Hepatocyte (in vitro differentiated cells): ENCODE data around the gene CLSTN3. TPM values are rescaled to one million over a fixed set of nuclear protein-coding genes. Genes with fewer than 3 reads are reported as not detected.

Experiments
- DNase-seq: peaks from one replicate; pipeline ENCODE4 v3.0.0-alpha.2; 2016; ENCODE audit warnings: low spot score
- H2AFZ ChIP-seq: fragments of 200-600 bp; sonication (generic); 2 replicates; pipeline ENCODE4 v1.6.0; 2016; ENCODE audit warnings: antibody characterized with exemption, mild to moderate bottlenecking
- H3K27ac ChIP-seq: fragments of 200-600 bp; sonication (generic); 2 replicates; pipeline ENCODE4 v1.5.1; 2016; ENCODE audit warnings: mild to moderate bottlenecking
- H3K27me3 ChIP-seq: fragments of 200-600 bp; sonication (generic); 2 replicates; pipeline ENCODE4 v1.6.1; 2016
- H3K36me3 ChIP-seq: fragments of 200-600 bp; sonication (generic); replicated peaks from 2 replicates; pipeline ENCODE4 v1.5.1; 2016; ENCODE audit warnings: low read depth; ENCODE audit not compliant: insufficient read depth
- H3K4me1 ChIP-seq: fragments of 200-600 bp; sonication (generic); 2 replicates; pipeline ENCODE4 v1.5.1; 2016; ENCODE audit warnings: mild to moderate bottlenecking, moderate library complexity; ENCODE audit not compliant: insufficient read depth
- H3K4me2 ChIP-seq: fragments of 200-600 bp; sonication (generic); 2 replicates; pipeline ENCODE4 v1.6.0; 2016
- H3K4me3 ChIP-seq: fragments of 200-600 bp; sonication (generic); 2 replicates; pipeline ENCODE4 v1.5.1; 2016; ENCODE audit warnings: mild to moderate bottlenecking
- H3K79me2 ChIP-seq: fragments of 200-600 bp; sonication (generic); 2 replicates; pipeline ENCODE4 v1.6.0; 2017; ENCODE audit warnings: mild to moderate bottlenecking
- H3K9me2 ChIP-seq: fragments of 200-600 bp; sonication (generic); replicated peaks from 2 replicates; pipeline ENCODE4 v1.6.0; 2017; ENCODE audit warnings: mild to moderate bottlenecking; ENCODE audit not compliant: insufficient read depth
- H3K9me3 ChIP-seq: fragments of 200-600 bp; sonication (generic); 2 replicates; pipeline ENCODE4 v1.5.1; 2016; ENCODE audit warnings: low read depth, mild to moderate bottlenecking
- H4K20me1 ChIP-seq: fragments of 200-600 bp; sonication (generic); 2 replicates; pipeline ENCODE4 v1.6.0; 2016; ENCODE audit warnings: mild to moderate bottlenecking; ENCODE audit not compliant: insufficient read depth, poor library complexity, severe bottlenecking
- CTCF ChIP-seq: fragments of 200-600 bp; sonication (generic); IDR thresholded peaks from 2 replicates; pipeline ENCODE4 v1.5.1; 2016; ENCODE audit warnings: antibody characterized with exemption, mild to moderate bottlenecking; ENCODE audit not compliant: poor library complexity
- EZH2 ChIP-seq: fragments of 200-600 bp; sonication (generic); IDR thresholded peaks from 2 replicates; pipeline ENCODE4 v1.6.1; 2016; ENCODE audit warnings: antibody characterized with exemption, mild to moderate bottlenecking, borderline replicate concordance
- EZH2phosphoT487 ChIP-seq: fragments of 200-600 bp; sonication (generic); IDR thresholded peaks from one replicate; pipeline ENCODE4 v1.6.1; 2018; ENCODE audit warnings: antibody characterized with exemption, mild to moderate bottlenecking, low read depth, moderate library complexity; ENCODE audit not compliant: unreplicated experiment, severe bottlenecking
- WGBS: methylation state at CpG from one replicate; pipeline ENCODE4 v1.1.6; 2016; ENCODE audit warnings: low lambda C conversion rate; ENCODE audit errors: missing lambda C conversion rate; 5-methylcytosine and 5-hydroxymethylcytosine counted together
- polyA plus RNA-seq: library from polyadenylated mRNA; unstranded; fragments of >200 nt; fragmentation: Nextera tagmentation; extraction: Ambion mirVana; gene quantifications from 2 replicates; pipeline ENCODE4 v1.2.1, GENCODE V29; 2016
- total RNA-seq: library from RNA; depleted of rRNA; stranded (reverse); fragments of >200 nt; gene quantifications from 2 replicates; pipeline ENCODE4 v1.2.3, GENCODE V29; 2014

CLSTN3 gene
- total and polyA plus RNA-seq, 2 experiments from 2014 or later = 37.8 to 57.0 TPM

- Histone ChIP-seq H3K27me3 (no peaks in the 10 kb centered on the region), H3K9me2 (no peaks in the 10 kb centered on the region), H3K4me3 (no peak overlapping the region), H2AFZ (no peak overlapping the region), H3K36me3 (no peaks in the 10 kb centered on the region), H3K9me3 (no peaks in the 10 kb centered on the region), H3K79me2 (no peaks in the 10 kb centered on the region), H3K4me1 (no peaks in the 10 kb centered on the region), H3K27ac (no peak overlapping the region), H4K20me1 (no peaks in the 10 kb centered on the region), H3K4me2 (no peak overlapping the region)
- TF ChIP-seq EZH2 (no peak), EZH2phosphoT487 (no peak), CTCF (no peak)
- DNase-seq = no peak
- WGBS = 86% methylated on average over 7 of the region's 7 CpGs
Measured at GRCh38 chr12:7146228-7146627, 16.1 kb downstream of the CLSTN3 start.

GRCh38 chr12:7146906-7147305 lies 16.7 kb downstream of the CLSTN3 start:
- Histone ChIP-seq H4K20me1 (no peaks in the 10 kb centered on the region), H3K4me3 (no peak overlapping the region), H2AFZ (no peak overlapping the region), H3K9me2 (no peaks in the 10 kb centered on the region), H3K36me3 (no peaks in the 10 kb centered on the region), H3K27me3 (no peaks in the 10 kb centered on the region), H3K4me2 (no peak overlapping the region), H3K4me1 (no peaks in the 10 kb centered on the region), H3K9me3 (no peaks in the 10 kb centered on the region), H3K79me2 (no peaks in the 10 kb centered on the region), H3K27ac (no peak overlapping the region)
- no peak for DNase-seq
- WGBS = 97% methylated on average over 7 of the region's 7 CpGs
- TF ChIP-seq CTCF = no peak
- no peak for TF ChIP-seq EZH2phosphoT487
- TF ChIP-seq EZH2 = no peak

- Histone ChIP-seq H3K36me3 (no peaks in the 10 kb centered on the region), H3K4me1 (no peaks in the 10 kb centered on the region)
Measured at GRCh38 chr12:7150356-7150755, 20.2 kb downstream of the CLSTN3 start.

More at GRCh38 chr12:7150356-7150755, 20.2 kb downstream of the CLSTN3 start:
- TF ChIP-seq EZH2 (no peak), CTCF (no peak), EZH2phosphoT487 (no peak)
- no peak for DNase-seq
- 97% methylated on average over 12 of the region's 12 CpGs for WGBS
- H3K9me3 ChIP-seq = no peaks in the 10 kb centered on the region
- no peak overlapping the region for H3K4me3 ChIP-seq
- no peaks in the 10 kb centered on the region for H3K9me2 ChIP-seq
- no peak overlapping the region for H3K4me2 ChIP-seq
- no peaks in the 10 kb centered on the region for H3K79me2 ChIP-seq
- no peaks in the 10 kb centered on the region for H3K27me3 ChIP-seq
- H3K27ac ChIP-seq = no peak overlapping the region
- no peaks in the 10 kb centered on the region for H4K20me1 ChIP-seq
- H2AFZ ChIP-seq = no peak overlapping the region
